Gastroesophageal sphincter (tissue), 3 donors: ENCODE data around the gene MYO3B.

Source experiments
- CTCF ChIP-seq, 4 experiments: fragments of 200-600 bp in 2 of 4; fragments of 450-650 bp in 2 of 4; sonication (generic) in 1 of 4; IDR thresholded peaks; one replicate each; pipeline ENCODE4 v1.5.1; 2017 to 2019; ENCODE audit warnings: antibody characterized with exemption in 4 of 4, mild to moderate bottlenecking in 2 of 4, moderate library complexity in 2 of 4
- EP300 ChIP-seq: sonication (generic); formaldehyde crosslinking; IDR thresholded peaks from one replicate; pipeline ENCODE4 v1.6.1; 2017; ENCODE audit warnings: antibody characterized with exemption, mild to moderate bottlenecking
- POLR2A ChIP-seq, 2 donors: fragments of 450-650 bp; IDR thresholded peaks; one replicate each; pipeline ENCODE4 v1.6.1; 2017; ENCODE audit warnings: antibody characterized with exemption in 2 of 2, mild to moderate bottlenecking in 2 of 2, moderate library complexity in 1 of 2
- POLR2AphosphoS5 ChIP-seq: sonication (generic); formaldehyde crosslinking; IDR thresholded peaks from one replicate; pipeline ENCODE4 v1.6.1; 2017; ENCODE audit warnings: antibody characterized with exemption

GRCh38 chr2:170282851-170283250 is 104.9 kb downstream of the MYO3B start:
- TF ChIP-seq EP300 (no peak), CTCF (IDR thresholded peaks at IDR 0.05) (no peak), POLR2A (IDR thresholded peaks at IDR 0.05) (no peak), POLR2AphosphoS5 (no peak)
